GM18517 (cell line): ENCODE results near the gene SLC35F6.

Source experiments
- ATAC-seq: cut with Tn5 transposase; IDR thresholded peaks from one replicate; pipeline ENCODE4 v1.9.1; 2021; ENCODE audit warnings: mild to moderate bottlenecking, moderate library complexity; ENCODE audit not compliant: unreplicated experiment

The SLC35F6 gene, protein sequence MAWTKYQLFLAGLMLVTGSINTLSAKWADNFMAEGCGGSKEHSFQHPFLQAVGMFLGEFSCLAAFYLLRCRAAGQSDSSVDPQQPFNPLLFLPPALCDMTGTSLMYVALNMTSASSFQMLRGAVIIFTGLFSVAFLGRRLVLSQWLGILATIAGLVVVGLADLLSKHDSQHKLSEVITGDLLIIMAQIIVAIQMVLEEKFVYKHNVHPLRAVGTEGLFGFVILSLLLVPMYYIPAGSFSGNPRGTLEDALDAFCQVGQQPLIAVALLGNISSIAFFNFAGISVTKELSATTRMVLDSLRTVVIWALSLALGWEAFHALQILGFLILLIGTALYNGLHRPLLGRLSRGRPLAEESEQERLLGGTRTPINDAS

DNA sequence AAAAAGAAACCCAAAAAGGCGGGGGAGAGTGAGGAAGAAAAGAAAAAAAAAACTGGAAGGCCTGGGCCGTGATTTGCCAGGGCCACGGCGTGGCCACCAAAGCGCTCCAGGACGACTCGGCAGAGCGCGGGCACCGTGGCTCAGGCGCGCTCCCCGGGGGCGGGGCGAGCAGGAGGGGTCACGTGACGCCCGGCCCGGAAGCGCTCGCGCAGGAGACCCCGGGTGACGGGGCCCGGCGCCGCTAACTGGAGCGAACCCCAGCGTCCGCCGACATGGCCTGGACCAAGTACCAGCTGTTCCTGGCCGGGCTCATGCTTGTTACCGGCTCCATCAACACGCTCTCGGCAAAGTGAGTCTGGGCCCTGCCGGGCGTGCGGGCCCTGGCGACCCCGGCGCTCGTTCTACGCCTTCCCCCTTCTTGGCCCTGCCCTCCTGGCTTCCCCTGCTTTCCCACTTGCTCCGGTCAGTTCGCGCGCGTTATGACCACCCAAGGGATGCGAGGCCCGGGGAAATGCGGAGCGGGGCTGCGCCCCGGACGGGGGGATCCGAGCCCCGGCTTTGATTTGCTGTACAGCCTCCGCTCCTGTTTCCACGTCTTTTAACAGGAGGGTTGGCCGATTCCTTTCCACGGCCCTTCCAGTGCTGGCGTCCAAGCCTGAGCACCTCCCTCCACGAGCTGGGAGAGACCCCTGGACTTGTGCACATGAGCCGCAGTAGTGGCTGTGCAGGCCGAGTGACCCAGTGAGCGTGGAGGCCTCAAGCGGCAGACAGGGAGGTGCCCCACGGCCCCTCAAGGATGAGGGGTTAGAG lies at the start of gene SLC35F6:
Gene SLC35F6 (plus strand): TSS at position 207 of the 810 bp plus-strand sequence. CDS start 66 bp downstream, at position 273.
- ATAC-seq, result peak; percentile 59

DNA sequence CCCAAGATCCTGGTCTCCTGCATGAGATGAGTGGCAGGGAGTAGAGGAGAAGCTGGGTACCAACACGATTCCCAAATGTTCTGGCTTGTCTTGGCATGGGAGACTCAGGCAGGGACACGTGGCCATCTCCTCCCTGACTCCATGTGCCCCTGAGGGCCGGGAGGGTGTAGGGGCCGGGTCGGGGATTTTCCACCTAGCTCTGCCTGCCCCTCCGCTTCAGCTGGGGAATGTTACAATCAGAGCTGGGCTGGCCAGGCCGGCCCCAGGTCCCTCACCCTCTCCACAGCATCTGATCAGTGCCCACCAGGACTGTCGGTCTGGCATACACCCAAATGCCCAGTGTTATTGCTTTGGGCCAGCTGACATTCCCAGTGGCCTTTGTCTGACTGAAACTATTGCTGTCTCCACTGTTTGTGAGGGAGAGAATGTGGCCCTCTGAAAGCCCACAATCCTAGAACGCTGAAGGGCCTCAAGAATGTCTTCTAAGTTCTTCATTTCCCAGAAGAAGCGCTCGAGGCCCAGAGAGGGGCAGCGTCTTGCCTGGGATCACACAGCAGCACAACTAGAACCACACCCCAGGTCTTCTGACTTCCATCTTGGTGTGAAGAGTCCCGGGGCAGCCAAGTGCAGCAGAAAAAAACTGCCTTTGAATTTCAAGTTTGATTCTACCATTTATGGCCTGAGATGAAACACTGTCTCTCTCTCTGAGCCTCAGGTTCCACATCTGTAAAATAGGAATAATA lies 48.4 kb upstream of the SLC35F6 start:
- no peak for ATAC-seq

DNA sequence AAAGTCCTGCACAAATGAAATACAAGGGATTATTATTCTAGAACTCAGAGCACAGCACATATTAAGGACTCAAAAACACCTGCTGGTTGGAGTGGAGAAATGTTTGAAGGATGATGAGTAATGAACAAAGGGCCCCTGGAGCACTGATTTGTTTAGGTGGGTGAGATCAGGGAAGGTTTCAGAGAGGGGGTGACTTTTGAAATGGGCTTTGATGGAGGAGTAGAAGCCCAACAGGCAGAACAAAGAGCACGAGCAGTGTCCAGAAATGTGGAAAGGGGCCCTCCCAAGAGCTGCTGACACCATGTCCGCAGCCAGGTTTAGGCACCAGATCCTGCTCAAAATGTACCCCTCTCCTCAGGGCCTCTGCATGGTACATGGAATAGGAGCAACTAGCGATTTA lies 47.7 kb upstream of the SLC35F6 start:
- no peak for ATAC-seq

DNA sequence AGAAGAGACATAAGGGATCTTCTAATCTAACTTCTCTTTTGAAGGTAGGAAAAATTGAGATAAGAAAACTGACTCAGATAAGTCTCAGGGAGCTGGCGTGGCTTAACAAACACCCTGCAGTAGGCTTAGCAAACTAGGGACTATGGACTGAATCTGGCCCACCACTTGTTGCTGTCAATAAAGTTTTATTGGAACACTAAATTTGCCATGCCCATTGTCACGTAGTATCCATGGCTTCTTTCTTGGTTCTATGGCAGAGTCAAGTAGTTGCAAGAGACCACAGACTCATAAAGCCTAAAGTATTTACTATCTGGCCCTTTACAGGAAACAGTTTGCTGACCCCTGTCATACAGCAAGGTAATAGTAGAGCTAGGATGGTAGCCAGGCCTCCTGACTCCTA lies 47.3 kb upstream of the SLC35F6 start:
- ATAC-seq, result no peak

DNA sequence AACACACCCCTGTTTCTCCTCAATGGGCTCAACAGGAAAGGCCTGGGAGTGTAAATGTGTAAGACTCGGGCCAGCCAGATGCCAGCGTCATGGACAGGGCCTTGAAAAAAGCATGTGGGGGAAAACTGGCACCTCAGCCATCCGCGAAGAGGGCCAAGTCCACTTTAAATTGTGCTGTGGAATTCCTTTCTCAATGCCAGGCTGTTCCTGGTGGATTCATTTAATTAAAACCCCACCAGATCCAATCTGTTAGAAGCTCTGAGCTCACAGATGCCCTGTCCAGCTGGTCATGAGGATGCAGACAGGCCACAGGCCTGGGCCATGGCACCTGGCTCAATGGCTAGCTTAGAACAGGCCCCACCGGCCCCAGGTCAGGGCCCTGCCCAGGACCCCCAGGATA lies 46.7 kb upstream of the SLC35F6 start:
- ATAC-seq, result no peak

DNA sequence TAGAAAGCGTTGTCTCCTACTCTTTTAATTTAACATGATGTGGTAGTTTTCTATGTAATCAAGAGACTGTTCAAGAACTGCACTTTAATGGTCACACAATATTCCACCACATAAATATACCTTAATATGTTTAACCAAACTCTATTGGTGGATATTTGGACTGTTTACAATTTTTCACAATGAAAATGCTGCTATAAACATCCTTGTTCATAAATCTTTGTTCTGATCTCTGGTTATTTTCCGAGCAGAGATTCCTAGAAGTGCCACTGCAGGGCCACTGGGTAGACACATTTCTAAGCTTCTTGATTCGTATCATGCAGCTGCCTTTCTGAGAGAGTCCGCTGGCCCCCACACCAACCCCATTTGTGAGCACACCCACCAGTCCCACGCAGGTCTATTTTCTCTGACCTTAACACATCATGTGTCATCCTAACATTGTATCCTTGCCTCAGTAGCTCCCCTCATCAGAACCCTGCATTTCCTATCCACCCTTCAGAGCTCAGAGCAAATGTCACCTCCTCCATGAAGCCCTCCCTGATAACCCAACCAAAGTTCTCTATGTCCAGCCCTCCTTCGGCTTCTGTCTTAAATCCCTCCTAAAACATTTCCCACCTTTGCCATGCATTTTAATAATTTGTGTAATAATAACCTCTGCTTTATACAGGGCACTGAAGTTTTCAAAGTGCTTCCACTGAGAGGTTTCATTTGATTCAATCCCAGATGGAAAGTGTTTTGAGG lies 45.0 kb upstream of the SLC35F6 start:
- ATAC-seq, result no peak

DNA sequence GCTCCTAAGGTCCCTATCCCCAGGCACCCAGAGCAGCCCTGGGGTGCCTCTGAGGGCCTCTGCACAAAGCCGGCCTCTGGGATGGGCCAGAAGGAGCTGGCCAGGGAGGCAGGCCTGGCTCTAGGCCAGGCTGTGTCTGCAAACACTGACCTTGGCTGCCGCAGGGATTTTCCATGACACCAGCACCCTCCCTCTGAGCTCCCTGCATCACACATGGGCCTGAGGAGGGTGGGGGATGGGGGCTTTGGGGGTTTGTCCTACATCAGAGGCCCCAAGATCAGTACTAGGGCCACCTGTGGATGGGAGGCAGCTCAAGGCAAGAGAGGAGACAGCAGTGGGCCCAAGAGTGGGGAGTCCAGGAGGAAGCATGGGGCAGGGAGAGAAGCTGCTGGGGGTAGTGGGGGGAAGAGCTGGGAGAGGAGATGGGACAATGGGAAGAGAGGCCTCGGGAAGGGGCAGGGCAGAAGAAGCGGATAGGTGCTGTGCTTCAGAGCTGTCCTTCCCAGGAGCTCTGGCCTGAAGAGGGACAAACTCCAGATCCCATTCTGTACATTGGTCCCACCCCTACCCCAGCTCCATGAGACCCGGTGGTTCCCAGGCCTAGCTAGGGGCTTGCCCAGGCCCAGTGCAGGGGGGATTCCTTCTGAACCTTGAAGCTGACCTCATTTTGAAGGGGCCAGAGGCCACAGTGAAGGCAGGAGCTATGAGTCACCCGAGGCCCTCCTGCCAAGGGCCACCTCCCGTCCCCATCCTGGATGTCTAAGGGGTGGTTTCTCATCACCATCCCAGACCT lies 43.6 kb upstream of the SLC35F6 start:
- ATAC-seq, result no peak

DNA sequence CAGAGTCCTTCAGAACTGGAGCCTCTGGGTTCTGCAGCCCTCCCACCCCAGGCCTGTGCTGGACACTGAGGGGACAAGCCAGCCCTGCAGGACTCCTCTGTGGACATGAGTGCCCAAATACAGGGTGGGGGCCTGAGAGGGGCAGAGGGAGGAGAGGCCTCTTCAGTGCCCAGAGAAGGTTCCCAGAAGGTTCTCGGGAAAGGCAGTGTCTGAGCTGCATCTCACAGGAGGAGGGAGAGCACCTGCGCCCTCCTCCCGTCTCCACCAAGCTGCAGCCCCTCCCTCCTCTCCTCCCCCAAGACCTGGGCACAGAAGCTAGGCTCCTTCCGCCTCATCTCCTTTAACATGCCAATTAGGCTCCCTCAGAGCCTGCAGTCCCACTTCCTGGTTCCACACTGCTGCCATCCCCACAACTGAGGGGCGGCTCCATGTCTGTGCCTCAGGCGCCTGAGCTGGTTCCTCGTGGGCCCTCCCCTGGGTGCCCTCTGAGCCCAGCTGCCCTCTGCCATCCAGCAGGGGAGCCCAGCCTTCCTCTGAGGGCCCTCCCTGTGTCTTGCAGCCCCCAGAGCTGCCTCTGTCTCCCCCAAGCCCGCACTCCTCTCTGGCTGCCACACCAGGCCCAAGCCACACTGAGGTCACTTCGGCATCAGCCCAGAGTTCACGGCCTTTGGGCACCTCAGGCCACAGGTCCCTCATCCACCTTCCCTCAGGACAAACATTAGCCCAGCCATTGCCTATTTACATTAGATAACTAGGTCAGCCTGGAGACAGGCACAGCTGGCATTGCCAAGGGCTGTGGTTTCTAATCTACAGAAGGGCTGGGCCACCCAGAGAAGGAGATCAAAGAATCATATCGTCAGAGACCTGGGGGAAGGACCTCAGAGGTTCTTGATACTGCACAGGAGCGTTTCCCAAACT lies 42.7 kb upstream of the SLC35F6 start:
- ATAC-seq, result no peak

DNA sequence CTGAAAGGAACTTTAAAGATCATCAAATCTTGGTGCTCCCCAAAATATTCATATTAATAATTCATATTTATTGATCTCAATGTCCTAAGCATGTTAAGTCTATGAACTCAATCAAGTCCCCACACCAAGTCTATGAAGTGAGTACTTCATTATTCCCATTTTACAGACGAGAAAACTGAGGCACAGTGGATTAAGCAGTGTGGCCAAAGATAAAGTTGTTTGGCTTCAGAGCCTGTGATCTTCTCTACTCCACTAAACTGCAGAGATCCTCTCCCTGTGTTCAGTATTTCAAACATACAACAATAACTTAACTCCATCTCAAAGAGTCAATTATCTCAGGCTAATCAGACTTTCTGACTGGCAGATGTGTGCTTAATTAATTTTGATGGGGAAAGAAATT lies 41.8 kb upstream of the SLC35F6 start:
- no peak for ATAC-seq

DNA sequence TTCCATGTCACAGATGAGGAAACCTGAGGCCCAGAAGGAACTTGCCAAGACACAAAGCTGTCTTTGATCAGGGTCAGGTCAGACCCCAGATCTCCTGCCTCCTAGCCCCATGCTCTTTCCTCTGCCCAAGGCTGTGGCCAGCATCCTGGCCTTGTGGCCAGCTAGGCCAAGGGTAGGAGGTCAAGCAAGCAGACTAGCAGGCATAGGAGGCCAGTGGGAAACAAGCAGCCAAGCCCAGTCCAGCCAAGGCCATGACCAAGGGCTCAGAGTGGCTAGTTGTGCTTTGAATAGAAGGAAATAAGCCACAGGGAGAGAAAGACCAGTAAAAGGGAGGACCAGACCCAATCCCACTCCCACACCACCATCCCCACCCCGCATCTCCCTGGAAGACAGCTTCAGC lies 41.2 kb upstream of the SLC35F6 start:
- no peak for ATAC-seq

DNA sequence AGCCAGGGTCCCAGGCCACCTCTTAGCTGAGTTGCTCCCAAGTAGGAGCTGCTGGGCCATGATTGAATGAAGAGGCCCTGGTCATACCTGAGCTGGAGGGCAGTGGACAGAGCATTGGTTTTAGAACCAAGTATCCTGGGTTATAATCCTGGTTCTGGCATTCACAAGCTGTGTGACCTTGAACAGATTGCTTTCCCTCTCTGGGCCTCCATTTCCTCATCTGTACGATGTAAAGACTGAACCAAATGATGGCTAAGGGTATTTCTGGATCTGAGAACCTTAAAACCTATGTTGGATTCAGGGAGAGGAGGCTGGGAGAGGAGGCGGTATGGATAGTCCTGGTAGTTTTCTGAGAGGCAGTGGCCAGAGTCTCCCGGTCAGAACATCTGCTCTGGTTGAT lies 40.6 kb upstream of the SLC35F6 start:
- no peak for ATAC-seq

DNA sequence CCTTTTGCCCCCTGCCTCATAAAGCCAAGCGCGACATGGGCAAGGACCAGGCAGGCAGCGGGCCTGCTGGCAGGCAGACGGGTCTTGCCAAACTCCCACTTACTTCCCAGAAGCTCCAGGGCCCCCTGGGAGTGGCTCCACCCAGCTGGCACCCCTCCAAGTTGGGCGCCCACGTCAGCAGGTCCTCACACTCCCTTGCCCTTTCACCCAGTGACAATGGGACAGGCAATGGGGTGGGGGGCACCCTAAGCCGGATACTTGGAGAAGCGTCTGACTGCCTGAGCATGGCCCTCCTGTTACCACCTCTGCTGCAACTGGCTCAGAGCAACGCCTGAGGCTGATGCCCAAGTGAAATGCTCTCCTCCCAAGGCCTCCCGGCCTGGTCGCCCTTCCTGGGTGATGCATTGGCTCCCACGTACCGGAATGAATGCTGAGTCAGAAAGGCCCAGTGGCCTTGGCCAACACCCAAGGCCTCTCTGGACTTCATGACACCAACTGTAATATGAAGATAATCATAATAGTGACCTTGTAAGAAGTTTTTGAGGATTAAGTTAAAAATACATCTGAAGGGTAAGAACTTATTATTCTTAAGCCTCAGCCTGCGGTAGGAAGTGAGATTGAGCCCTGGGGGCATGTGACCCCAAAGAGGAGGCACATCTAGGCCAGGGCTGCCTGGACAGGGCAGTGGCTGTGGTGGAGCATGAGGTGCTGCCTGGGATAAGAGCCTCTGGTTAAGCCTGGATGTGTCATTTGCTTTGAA lies 39.9 kb upstream of the SLC35F6 start:
- ATAC-seq, result no peak

DNA sequence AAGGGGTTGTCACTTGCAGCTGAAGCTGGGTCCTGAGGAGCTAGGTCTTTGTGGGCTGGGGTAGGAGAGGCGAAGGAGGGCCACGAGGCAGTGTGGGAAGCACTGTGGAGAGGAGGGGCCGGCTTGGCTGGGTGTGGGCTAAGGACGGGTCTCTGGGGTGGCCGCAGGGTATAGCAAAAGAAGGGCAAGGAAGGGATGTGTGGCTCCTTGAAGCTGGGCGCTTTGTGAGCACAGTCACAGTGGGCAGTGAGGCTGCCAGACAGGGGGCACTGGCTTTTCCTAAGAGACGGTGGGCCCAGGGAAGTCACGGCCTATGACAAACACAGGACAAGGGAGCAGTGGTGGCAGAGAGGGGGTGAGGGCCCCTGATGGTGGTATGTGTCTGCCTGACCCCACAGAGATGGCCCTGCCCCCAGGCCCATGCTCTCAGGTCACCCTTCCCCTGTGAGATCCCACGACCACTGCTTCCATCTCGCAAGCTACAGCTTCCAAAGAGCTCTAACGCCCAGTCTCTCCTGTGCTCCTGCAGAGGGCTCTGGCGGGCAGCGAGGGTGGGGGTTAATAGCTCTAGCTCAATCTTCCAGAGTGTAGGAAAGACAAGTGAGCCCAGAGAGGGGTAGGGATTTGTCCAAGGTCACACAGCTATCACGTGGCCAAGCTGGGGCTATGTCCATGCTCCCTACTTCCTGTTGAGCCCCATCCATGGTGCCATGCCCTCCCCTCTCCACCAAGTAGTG lies 39.1 kb upstream of the SLC35F6 start:
- ATAC-seq, result no peak

DNA sequence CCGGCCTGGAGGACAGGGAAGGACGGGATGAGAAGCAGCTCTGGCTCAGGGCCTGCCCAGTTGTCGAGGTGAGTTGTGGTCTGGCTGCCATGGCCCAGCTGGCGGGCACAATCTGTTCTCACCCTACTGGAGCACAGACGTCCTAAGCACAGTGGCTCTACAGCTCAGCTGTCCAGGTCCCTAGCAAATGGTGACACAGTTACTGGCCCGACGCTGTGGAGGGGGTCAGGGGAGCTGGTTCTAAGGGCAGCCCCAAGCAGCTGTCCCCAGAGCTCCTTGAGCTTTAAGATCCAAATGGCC lies 38.6 kb upstream of the SLC35F6 start:
- ATAC-seq, result no peak

DNA sequence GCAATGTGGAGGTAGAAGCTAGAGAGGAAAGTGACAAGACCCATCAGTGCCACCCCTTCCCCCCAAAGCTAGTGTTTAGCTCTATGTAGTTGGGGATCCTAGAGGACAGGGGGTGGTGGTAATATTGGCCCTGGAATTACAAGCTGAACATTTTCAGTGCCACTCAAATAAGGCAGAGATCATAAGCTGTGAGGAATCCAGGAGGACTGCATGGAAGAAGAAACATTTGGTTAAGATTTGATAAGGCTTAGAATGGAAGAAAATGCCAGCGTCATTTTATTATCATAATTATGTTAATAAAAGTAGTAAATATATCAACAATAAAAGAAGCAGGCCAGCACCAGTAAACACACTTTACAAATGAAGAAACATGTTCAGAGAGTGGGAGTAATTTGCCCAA lies 37.9 kb upstream of the SLC35F6 start:
- no peak for ATAC-seq

DNA sequence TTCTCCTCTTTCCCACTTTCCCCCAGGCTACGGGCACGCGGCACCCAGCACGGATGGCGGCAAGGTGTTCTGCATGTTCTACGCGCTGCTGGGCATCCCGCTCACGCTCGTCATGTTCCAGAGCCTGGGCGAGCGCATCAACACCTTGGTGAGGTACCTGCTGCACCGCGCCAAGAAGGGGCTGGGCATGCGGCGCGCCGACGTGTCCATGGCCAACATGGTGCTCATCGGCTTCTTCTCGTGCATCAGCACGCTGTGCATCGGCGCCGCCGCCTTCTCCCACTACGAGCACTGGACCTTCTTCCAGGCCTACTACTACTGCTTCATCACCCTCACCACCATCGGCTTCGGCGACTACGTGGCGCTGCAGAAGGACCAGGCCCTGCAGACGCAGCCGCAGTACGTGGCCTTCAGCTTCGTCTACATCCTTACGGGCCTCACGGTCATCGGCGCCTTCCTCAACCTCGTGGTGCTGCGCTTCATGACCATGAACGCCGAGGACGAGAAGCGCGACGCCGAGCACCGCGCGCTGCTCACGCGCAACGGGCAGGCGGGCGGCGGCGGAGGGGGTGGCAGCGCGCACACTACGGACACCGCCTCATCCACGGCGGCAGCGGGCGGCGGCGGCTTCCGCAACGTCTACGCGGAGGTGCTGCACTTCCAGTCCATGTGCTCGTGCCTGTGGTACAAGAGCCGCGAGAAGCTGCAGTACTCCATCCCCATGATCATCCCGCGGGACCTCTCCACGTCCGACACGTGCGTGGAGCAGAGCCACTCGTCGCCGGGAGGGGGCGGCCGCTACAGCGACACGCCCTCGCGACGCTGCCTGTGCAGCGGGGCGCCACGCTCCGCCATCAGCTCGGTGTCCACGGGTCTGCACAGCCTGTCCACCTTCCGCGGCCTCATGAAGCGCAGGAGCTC lies 36.2 kb upstream of the SLC35F6 start:
- no peak for ATAC-seq

DNA sequence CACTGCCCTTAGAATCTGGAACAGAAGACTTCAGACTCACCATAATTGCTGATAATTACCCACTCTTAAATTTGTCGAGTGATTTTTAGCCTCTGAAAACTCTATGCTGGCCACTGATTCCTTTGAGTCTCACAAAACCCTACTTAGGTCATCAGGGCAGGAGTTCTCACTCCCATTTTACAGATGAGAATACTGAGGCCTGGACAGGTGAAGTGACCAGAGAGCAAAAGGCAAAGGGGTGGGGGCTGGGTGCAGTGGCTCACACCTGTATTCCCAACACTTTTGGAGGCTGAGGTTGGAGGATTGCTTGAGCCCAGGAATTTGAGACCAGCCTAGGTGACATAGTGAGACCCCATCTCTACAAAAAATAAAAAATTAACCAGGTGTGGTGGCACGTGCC lies 34.8 kb upstream of the SLC35F6 start:
- no peak for ATAC-seq
